A549 (cell line): Measurements from ENCODE around the gene WSB2. TPM values are rescaled to one million over a fixed set of nuclear protein-coding genes. Genes with fewer than 3 reads are reported as not detected.

Source experiments
- ATAC-seq, 2 experiments: fragments of 200-7000 bp in 1 of 2; fragments of >200 bp in 1 of 2; cut with Nextera tagmentation in 1 of 2; cut with Tn5 transposase in 1 of 2; 3 replicates each; pipeline versions ENCODE4 v1.8.0 to v1.9.1; 2018 to 2020; ENCODE audit warnings: mild to moderate bottlenecking in 1 of 2, moderate library complexity in 1 of 2
- CTCF ChIA-PET: fragments of 300-600 bp; sonication (Branson Sonifier 250); formaldehyde crosslinking; extraction: SDS; loops from one replicate; lab custom pipeline; 2021; ENCODE audit warnings: antibody characterized with exemption, inconsistent platforms; lab: Yijun Ruan, JAX
- POLR2A ChIA-PET: fragments of 350-600 bp; formaldehyde crosslinking; extraction: SDS; loops from one replicate; lab custom pipeline; 2021; ENCODE audit warnings: antibody characterized with exemption, inconsistent platforms; lab: Yijun Ruan, JAX
- DNase-seq, 2 experiments: peaks; one replicate each; pipeline versions ENCODE4 v3.0.0 to v3.0.0-alpha.2; 2011 to 2016; ENCODE audit warnings: low read depth in 1 of 2, low spot score in 1 of 2
- FAIRE-seq: peaks from 2 replicates; lab custom pipeline; 2011; peaks lifted over from hg19 to GRCh38; lab: Jason Lieb, UNC
- H3K27ac ChIP-seq, 2 experiments: fragments of >200 bp; sonication (Bioruptor Twin); formaldehyde crosslinking; 3 replicates each; pipeline ENCODE4 v1.5.1; 2016 to 2017
- H3K4me1 ChIP-seq: fragments of >200 bp; sonication (Bioruptor Twin); formaldehyde crosslinking; 3 replicates; pipeline ENCODE4 v1.6.1; 2016
- H3K4me2 ChIP-seq: fragments of >200 bp; sonication (Bioruptor Twin); formaldehyde crosslinking; 3 replicates; pipeline ENCODE4 v1.6.1; 2016
- H3K4me3 ChIP-seq: fragments of >200 bp; sonication (Bioruptor Twin); formaldehyde crosslinking; 3 replicates; pipeline ENCODE4 v1.5.1; 2016
- H3K9me3 ChIP-seq: fragments of >200 bp; sonication (Bioruptor Twin); formaldehyde crosslinking; 3 replicates; pipeline ENCODE4 v1.6.1; 2016
- CHD4 ChIP-seq: fragments of 200-600 bp; sonication (generic); IDR thresholded peaks from 2 replicates; pipeline ENCODE4 v1.6.1; 2016; ENCODE audit warnings: antibody characterized with exemption, mild to moderate bottlenecking, borderline replicate concordance
- EHMT2 ChIP-seq: fragments of 200-600 bp; sonication (generic); IDR thresholded peaks from 2 replicates; pipeline ENCODE4 v1.6.1; 2016; ENCODE audit warnings: antibody characterized with exemption, low read depth, mild to moderate bottlenecking, moderate library complexity
- FOSB ChIP-seq: fragments of 250-450 bp; sonication (Bioruptor Pico); IDR thresholded peaks from 2 replicates; pipeline ENCODE4 v1.5.0; 2020; ENCODE audit warnings: mild to moderate bottlenecking, moderate library complexity
- FOSL2 ChIP-seq, 2 experiments: fragments of 450-650 bp in 1 of 2; fragments of >200 bp in 1 of 2; sonication (Bioruptor Twin) in 1 of 2; formaldehyde crosslinking; IDR thresholded peaks; 2 replicates each; pipeline versions ENCODE4 v1.5.0 to v1.6.1; 2016 to 2020; ENCODE audit warnings: mild to moderate bottlenecking in 1 of 2, moderate library complexity in 1 of 2
- FOXS1 ChIP-seq: fragments of 250-450 bp; sonication (Bioruptor Pico); IDR thresholded peaks from 2 replicates; pipeline ENCODE4 v1.5.0; 2020; ENCODE audit warnings: mild to moderate bottlenecking, moderate library complexity
- KDM5A ChIP-seq: fragments of 200-600 bp; sonication (generic); IDR thresholded peaks from 2 replicates; pipeline ENCODE4 v1.6.1; 2016; ENCODE audit warnings: antibody characterized with exemption, mild to moderate bottlenecking
- NPAS2 ChIP-seq: fragments of 250-450 bp; sonication (Bioruptor Pico); IDR thresholded peaks from 2 replicates; pipeline ENCODE4 v1.8.0; 2022; ENCODE audit warnings: mild to moderate bottlenecking, moderate library complexity, borderline replicate concordance
- RAD21 ChIP-seq, 2 experiments: fragments of >200 bp in 1 of 2; sonication (Bioruptor Twin) in 1 of 2; formaldehyde crosslinking in 1 of 2; IDR thresholded peaks in 1 of 2; conservative IDR thresholded peaks in 1 of 2; 2 replicates in 1 of 2; 3 replicates in 1 of 2; pipeline ENCODE4 v1.6.1; 2012 to 2018; ENCODE audit warnings: inconsistent platforms in 1 of 2
- RARB ChIP-seq: fragments of 250-450 bp; sonication (Bioruptor Pico); IDR thresholded peaks from 2 replicates; pipeline ENCODE4 v1.8.0; 2021; ENCODE audit warnings: mild to moderate bottlenecking, moderate library complexity
- RFX5 ChIP-seq: fragments of 450-650 bp; IDR thresholded peaks from 2 replicates; pipeline ENCODE4 v1.7.1; 2014; ENCODE audit warnings: antibody characterized with exemption, mild to moderate bottlenecking, moderate library complexity
- RNF2 ChIP-seq: fragments of 200-600 bp; sonication (generic); IDR thresholded peaks from 2 replicates; pipeline ENCODE4 v1.6.1; 2016; ENCODE audit warnings: low read depth, mild to moderate bottlenecking, antibody characterized with exemption, moderate library complexity, borderline replicate concordance
- SMC3 ChIP-seq: fragments of >200 bp; sonication (Bioruptor Twin); formaldehyde crosslinking; IDR thresholded peaks from 3 replicates; pipeline ENCODE4 v1.6.1; 2018; ENCODE audit warnings: inconsistent platforms
- SREBF2 ChIP-seq: fragments of 450-650 bp; IDR thresholded peaks from 2 replicates; pipeline ENCODE4 v1.6.1; 2014; ENCODE audit warnings: mild to moderate bottlenecking, moderate library complexity
- ZNF302 ChIP-seq: fragments of 250-450 bp; sonication (Bioruptor Pico); IDR thresholded peaks from 2 replicates; pipeline ENCODE4 v1.9.0; 2021; ENCODE audit warnings: inconsistent platforms, mild to moderate bottlenecking, moderate library complexity
- WGBS: methylation state at CpG from one replicate; pipeline ENCODE4 v1.1.6; 2017; ENCODE audit errors: missing lambda C conversion rate; 5-methylcytosine and 5-hydroxymethylcytosine counted together
- polyA plus RNA-seq, 4 experiments: library from polyadenylated mRNA; depleted of rRNA in 3 of 4; stranded (reverse); fragments of >200 nt; fragmentation: RNase III in 1 of 4; extraction: RNeasy Plus Mini Kit Qiagen cat#74134 plus additional on column Dnase treatment in 1 of 4; gene quantifications; 2 replicates in 3 of 4; 3 replicates in 1 of 4; pipeline ENCODE4 v1.2.3, GENCODE V29; 2011 to 2017
- TF ChIP-seq, protein P1 (sequence below): fragments of 250-450 bp; sonication (Bioruptor Pico); IDR thresholded peaks from 2 replicates; pipeline ENCODE4 v1.5.0; 2021; ENCODE audit warnings: mild to moderate bottlenecking, moderate library complexity, borderline replicate concordance
- TF ChIP-seq, protein P2 (sequence below): fragments of >200 bp; sonication (Bioruptor Twin); formaldehyde crosslinking; IDR thresholded peaks from 3 replicates; pipeline ENCODE4 v1.6.1; 2016
- TF ChIP-seq, protein P3 (sequence below): IDR thresholded peaks from 2 replicates; pipeline ENCODE4 v1.6.1; 2012; ENCODE audit warnings: low read depth, borderline replicate concordance

The WSB2 gene
- polyA plus RNA-seq, 2 of the 4 experiments (the other 2 are of a cell fraction), result 40.5 to 93.5 TPM

DNA sequence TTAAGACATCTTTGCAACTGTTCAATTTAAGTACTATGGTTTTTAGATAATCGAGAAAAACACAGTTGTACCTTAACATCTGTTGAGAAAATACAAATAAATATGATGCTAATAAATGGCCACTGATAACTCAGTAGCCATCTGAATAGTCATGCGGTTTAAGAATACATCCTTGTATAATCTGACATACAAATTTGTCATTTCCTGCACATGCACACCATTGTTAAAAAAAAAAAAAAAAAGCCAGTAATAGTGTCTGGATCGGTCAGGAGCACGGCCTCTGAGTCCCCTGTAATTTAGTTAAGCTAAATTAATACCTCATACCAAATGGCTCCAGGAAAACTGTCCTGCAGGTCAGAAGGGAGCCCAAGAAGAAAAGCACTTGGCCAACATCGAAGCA is 27.7 kb downstream of the WSB2 start (continued):
- TF ChIP-seq, protein P1, sequence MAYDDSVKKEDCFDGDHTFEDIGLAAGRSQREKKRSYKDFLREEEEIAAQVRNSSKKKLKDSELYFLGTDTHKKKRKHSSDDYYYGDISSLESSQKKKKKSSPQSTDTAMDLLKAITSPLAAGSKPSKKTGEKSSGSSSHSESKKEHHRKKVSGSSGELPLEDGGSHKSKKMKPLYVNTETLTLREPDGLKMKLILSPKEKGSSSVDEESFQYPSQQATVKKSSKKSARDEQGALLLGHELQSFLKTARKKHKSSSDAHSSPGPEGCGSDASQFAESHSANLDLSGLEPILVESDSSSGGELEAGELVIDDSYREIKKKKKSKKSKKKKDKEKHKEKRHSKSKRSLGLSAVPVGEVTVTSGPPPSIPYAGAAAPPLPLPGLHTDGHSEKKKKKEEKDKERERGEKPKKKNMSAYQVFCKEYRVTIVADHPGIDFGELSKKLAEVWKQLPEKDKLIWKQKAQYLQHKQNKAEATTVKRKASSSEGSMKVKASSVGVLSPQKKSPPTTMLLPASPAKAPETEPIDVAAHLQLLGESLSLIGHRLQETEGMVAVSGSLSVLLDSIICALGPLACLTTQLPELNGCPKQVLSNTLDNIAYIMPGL (CRISPR knock-in tag), result no peak
- TF ChIP-seq SMC3 (no peak), RFX5 (no peak)

DNA sequence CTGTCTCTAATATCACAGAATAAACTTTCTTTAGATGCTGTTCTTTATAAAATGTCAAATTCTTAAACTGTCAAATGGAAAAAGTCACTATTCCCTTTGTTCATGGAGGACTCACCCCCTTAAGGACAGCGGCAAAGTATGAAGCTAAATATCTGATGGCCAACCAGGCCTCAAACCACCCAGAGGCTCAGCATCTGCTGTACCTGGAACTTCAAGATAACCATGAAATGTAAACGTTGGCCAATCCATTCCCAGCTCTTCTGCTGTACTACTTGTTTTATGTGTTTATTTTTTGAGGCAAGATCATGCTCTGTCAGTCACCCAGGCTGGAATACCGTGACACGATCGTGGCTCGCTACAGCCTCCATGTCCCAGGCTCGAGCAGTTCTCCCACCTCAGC is 28.8 kb downstream of the WSB2 start:
- Histone ChIP-seq H3K9me3 (no peaks in the 10 kb centered on the region), H3K4me3 (no peak overlapping the region), H3K4me2 (no peak overlapping the region), H3K4me1 (peaks cover 8% of the 10 kb centered on the region; the same call in 1 of the 3 replicates), H3K27ac (no peak overlapping the region)
- FAIRE-seq (no peak), DNase-seq (no peak), ATAC-seq (no peak)
- POLR2A ChIA-PET, result no interaction called here
- TF ChIP-seq FOXS1 (CRISPR knock-in tag) (no peak), ZNF302 (no peak), RFX5 (no peak), NPAS2 (CRISPR knock-in tag) (no peak), RNF2 (no peak), RAD21 (conservative IDR thresholded peaks at IDR 0.05 in 1 of 2, IDR thresholded peaks at IDR 0.05 in 1 of 2) (no peak), FOSL2 (IDR thresholded peaks at IDR 0.05) (no peak), FOSL2 (CRISPR knock-in tag; IDR thresholded peaks at IDR 0.05) (no peak), EHMT2 (no peak), KDM5A (no peak)
- TF ChIP-seq, protein P2, sequence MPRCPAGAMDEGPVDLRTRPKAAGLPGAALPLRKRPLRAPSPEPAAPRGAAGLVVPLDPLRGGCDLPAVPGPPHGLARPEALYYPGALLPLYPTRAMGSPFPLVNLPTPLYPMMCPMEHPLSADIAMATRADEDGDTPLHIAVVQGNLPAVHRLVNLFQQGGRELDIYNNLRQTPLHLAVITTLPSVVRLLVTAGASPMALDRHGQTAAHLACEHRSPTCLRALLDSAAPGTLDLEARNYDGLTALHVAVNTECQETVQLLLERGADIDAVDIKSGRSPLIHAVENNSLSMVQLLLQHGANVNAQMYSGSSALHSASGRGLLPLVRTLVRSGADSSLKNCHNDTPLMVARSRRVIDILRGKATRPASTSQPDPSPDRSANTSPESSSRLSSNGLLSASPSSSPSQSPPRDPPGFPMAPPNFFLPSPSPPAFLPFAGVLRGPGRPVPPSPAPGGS, result no peak
- 86% methylated on average over 7 of the region's 7 CpGs for WGBS
- CTCF ChIA-PET, result interaction anchor here (0.8 to 10.1 kb wide), 6 partner anchors 8 to 344 kb away, joined by 3 to 203 read pairs (median 4); partner anchors contain the start of gene SUDS3

DNA sequence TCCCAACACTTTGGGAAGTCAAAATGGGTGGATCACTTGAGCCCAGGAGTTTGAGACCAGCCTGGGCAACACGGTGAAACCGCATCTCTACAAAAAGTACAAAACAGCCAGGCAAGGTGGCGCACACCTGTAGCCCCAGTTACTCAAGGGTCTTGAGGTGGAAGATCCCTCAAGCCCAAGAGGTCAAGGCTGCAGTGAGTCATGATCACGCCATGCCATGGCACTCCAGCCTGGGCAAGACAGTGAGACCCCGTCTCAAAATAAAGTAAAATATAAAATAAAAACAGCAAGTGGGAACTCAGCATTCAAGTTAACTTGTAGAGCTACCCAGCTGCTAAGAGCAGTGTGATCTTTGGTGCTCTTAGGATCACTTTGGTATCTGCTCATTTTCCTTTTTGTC is 31.8 kb downstream of the WSB2 start:
- ATAC-seq (no peak), FAIRE-seq (no peak), DNase-seq (no peak)
- no peak overlapping the region for H3K27ac ChIP-seq
- POLR2A ChIA-PET, result no interaction called here
- 92% methylated on average over 5 of the region's 5 CpGs for WGBS
- H3K9me3 ChIP-seq, result no peaks in the 10 kb centered on the region
- no peak overlapping the region for H3K4me3 ChIP-seq
- CTCF ChIA-PET, result interaction anchor here (0.5 to 1.9 kb wide), 6 partner anchors 9 to 349 kb away, joined by 3 to 11 read pairs (median 3); no protein-coding TSS in a partner anchor
- H3K4me2 ChIP-seq, result no peak overlapping the region
- no peaks in the 10 kb centered on the region for H3K4me1 ChIP-seq
- TF ChIP-seq SREBF2, result no peak

DNA sequence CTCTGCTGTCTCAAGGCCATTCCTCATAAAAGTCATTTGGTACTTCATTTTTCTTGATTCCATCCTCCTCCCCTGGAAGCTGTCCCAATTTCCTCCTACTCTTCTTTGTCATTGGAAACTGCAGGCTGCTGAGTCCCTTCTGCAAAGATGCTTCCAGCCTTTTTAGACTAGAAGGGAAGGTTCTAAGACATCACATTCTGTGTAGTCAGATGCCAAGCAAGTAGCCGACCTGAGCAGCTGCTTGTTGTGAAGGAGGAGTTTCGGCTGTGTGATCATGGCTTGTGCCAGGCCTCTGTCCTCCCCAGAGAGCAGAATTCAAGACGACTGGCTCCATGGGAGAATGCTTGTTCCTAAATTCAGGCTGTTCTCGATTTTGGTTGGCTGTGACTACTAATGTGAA is 35.8 kb downstream of the WSB2 start:
- WGBS, result 94% methylated on average over 4 of the region's 4 CpGs
- CTCF ChIA-PET, result interaction anchor here (1.4 to 3.2 kb wide), 2 partner anchors 9 to 150 kb away, joined by 3 to 10 read pairs; no protein-coding TSS in a partner anchor
- Histone ChIP-seq H3K27ac (no peak overlapping the region), H3K4me2 (no peak overlapping the region), H3K4me1 (no peaks in the 10 kb centered on the region), H3K9me3 (no peaks in the 10 kb centered on the region)
- no peak for ATAC-seq
- TF ChIP-seq, protein P3, sequence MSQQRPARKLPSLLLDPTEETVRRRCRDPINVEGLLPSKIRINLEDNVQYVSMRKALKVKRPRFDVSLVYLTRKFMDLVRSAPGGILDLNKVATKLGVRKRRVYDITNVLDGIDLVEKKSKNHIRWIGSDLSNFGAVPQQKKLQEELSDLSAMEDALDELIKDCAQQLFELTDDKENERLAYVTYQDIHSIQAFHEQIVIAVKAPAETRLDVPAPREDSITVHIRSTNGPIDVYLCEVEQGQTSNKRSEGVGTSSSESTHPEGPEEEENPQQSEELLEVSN, result no peak
- no peak for TF ChIP-seq FOSB (CRISPR knock-in tag)
- no peak for TF ChIP-seq RARB (CRISPR knock-in tag)
- TF ChIP-seq KDM5A, result no peak
- no peak for TF ChIP-seq CHD4
- TF ChIP-seq, all 56 proteins: peak for 0
- no peak for DNase-seq
- no peak overlapping the region for H3K4me3 ChIP-seq
- no peak for FAIRE-seq
- POLR2A ChIA-PET, result no interaction called here
